ENCODE measurements around the gene ZNF891.

ZNF891 gene

DNA sequence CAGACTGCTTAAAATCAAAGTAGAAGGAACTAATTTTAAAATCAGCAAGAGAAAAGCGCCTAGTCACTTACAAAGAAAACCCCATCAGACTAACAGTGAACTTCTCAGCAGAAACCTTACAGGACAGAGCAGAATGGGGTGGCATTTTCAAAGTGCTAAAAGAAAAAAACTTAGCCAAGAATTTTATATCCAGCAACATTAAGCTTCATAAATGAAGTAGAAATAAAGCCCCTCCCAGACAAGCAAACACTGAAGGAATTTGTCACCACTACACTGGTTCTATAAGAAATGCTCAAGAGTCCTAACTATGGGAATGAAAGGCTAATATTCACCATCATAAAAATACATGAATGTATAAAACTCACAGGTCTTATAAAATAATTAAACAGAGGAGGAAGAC, 44.8 kb upstream of the ZNF891 start:
- 0 out of 2 replicates have a peak, but pooled peaks have one; percentile 37 for TF ChIP-seq ZNF184 (tag by site-specific recombination; IDR thresholded peaks at IDR 0.05)
- TF ChIP-seq KLF1 (tag by site-specific recombination; IDR thresholded peaks at IDR 0.05) = no peak
- TF ChIP-seq ZNF510 (tag by site-specific recombination; IDR thresholded peaks at IDR 0.05; ENCODE audit: insufficient replicate concordance) = peak; percentile 14
- TF ChIP-seq SETDB1 (IDR thresholded peaks at IDR 0.05; ENCODE audit: insufficient read length, low read length) = peak; percentile 90
- no peak for TF ChIP-seq ZNF211 (tag by site-specific recombination; IDR thresholded peaks at IDR 0.05; ENCODE audit: low read depth)
- 0 out of 2 replicates have a peak, but pooled peaks have one; percentile 63 for TF ChIP-seq ZNF626 (tag by site-specific recombination; IDR thresholded peaks at IDR 0.05)
- no peak for TF ChIP-seq ZNF473 (tag by site-specific recombination; IDR thresholded peaks at IDR 0.05)
- no peak overlapping the region for H3K27ac ChIP-seq (ENCODE audit: extremely low read depth, low read depth, low read length)
- no peaks in the 10 kb centered on the region for H3K4me1 ChIP-seq (ENCODE audit: control insufficient read depth, insufficient read depth, low read length)
- POLR2A ChIA-PET = no interaction called here
- no peak overlapping the region for H3K4me3 ChIP-seq (ENCODE audit: low read depth, low read length)
- H3K36me3 ChIP-seq (ENCODE audit: control insufficient read depth in 2 of 2, insufficient read depth in 1 of 2, low read length in 2 of 2) = no peaks in the 10 kb centered on the region
- CTCF ChIA-PET = no interaction called here
- peaks cover 3% of the 10 kb centered on the region for H3K9me3 ChIP-seq (ENCODE audit: control insufficient read depth, insufficient read depth, low read depth, low read length)

DNA sequence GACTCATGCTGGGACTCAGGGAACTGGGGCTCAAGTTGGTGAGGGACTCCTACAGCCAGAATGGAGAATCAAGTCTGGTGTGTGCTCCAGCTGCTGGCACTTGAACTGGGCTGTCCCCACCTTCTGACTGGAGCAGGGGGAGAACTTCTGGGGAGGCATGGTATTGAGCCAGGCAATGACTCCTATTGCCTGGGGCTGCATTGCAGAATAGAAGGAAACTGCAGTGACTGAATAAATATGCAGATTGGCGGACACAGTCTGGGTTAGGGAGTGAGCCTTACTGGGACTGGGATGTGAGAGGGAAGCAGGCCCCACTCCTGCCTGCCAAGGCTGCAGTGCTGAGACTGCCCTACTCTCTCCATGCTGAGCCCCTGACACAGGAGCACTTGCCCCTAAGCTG, 42.4 kb upstream of the ZNF891 start:
- ChIA-PET POLR2A (no interaction called here), CTCF (interaction anchor here (1.0 kb wide), 1 partner anchor 9 kb away, joined by 3 read pairs; the partner anchor contains the start of gene ZNF268)
- Histone ChIP-seq H3K9me3 (ENCODE audit: control insufficient read depth, insufficient read depth, low read depth, low read length) (peaks cover 3% of the 10 kb centered on the region), H3K4me3 (ENCODE audit: low read depth, low read length) (no peak overlapping the region), H3K4me1 (ENCODE audit: control insufficient read depth, insufficient read depth, low read length) (no peaks in the 10 kb centered on the region), H3K36me3 (ENCODE audit: control insufficient read depth in 2 of 2, insufficient read depth in 1 of 2, low read length in 2 of 2) (no peaks in the 10 kb centered on the region), H3K27ac (ENCODE audit: extremely low read depth, low read depth, low read length) (no peak overlapping the region)
- TF ChIP-seq KLF9 (tag by site-specific recombination; IDR thresholded peaks at IDR 0.05; ENCODE audit: low read depth) = no peak
- no peak for TF ChIP-seq BCL11A (tag by site-specific recombination; IDR thresholded peaks at IDR 0.05; ENCODE audit: low read depth)
- TF ChIP-seq ZNF529 (tag by site-specific recombination; IDR thresholded peaks at IDR 0.05; ENCODE audit: insufficient replicate concordance) = no peak
- TF ChIP-seq HOXA7 (CRISPR knock-in tag; IDR thresholded peaks at IDR 0.05; ENCODE audit: borderline replicate concordance) = no peak
- TF ChIP-seq ZNF658 (tag by site-specific recombination; IDR thresholded peaks at IDR 0.05) = no peak
- TF ChIP-seq, protein P1, sequence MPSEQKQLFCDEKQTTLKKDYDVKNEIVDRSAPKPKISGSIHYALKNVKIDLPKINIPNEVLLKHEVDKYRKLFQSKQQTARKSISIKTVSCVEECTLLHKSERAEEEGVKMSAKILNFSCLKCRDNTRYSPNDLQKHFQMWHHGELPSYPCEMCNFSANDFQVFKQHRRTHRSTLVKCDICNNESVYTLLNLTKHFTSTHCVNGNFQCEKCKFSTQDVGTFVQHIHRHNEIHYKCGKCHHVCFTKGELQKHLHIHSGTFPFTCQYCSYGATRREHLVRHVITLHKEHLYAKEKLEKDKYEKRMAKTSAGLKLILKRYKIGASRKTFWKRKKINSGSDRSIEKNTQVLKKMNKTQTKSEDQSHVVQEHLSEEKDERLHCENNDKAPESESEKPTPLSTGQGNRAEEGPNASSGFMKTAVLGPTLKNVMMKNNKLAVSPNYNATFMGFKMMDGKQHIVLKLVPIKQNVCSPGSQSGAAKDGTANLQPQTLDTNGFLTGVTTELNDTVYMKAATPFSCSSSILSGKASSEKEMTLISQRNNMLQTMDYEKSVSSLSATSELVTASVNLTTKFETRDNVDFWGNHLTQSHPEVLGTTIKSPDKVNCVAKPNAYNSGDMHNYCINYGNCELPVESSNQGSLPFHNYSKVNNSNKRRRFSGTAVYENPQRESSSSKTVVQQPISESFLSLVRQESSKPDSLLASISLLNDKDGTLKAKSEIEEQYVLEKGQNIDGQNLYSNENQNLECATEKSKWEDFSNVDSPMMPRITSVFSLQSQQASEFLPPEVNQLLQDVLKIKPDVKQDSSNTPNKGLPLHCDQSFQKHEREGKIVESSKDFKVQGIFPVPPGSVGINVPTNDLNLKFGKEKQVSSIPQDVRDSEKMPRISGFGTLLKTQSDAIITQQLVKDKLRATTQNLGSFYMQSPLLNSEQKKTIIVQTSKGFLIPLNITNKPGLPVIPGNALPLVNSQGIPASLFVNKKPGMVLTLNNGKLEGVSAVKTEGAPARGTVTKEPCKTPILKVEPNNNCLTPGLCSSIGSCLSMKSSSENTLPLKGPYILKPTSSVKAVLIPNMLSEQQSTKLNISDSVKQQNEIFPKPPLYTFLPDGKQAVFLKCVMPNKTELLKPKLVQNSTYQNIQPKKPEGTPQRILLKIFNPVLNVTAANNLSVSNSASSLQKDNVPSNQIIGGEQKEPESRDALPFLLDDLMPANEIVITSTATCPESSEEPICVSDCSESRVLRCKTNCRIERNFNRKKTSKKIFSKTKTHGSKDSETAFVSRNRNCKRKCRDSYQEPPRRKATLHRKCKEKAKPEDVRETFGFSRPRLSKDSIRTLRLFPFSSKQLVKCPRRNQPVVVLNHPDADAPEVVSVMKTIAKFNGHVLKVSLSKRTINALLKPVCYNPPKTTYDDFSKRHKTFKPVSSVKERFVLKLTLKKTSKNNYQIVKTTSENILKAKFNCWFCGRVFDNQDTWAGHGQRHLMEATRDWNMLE (tag by site-specific recombination; conservative IDR thresholded peaks at IDR 0.05; ENCODE audit: low read depth) = no peak
- TF ChIP-seq, protein P2, sequence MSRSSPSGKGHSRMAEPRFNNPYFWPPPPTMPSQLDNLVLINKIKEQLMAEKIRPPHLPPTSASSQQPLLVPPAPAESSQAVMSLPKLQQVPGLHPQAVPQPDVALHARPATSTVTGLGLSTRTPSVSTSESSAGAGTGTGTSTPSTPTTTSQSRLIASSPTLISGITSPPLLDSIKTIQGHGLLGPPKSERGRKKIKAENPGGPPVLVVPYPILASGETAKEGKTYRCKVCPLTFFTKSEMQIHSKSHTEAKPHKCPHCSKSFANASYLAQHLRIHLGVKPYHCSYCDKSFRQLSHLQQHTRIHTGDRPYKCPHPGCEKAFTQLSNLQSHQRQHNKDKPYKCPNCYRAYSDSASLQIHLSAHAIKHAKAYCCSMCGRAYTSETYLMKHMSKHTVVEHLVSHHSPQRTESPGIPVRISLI (tag by site-specific recombination; IDR thresholded peaks at IDR 0.05) = no peak
- no peak for TF ChIP-seq ZNF266 (tag by site-specific recombination; IDR thresholded peaks at IDR 0.05; ENCODE audit: low read depth)
- TF ChIP-seq RBAK (tag by site-specific recombination; IDR thresholded peaks at IDR 0.05) = no peak
- no peak for TF ChIP-seq ZNF302 (tag by site-specific recombination; IDR thresholded peaks at IDR 0.05; ENCODE audit: low read depth)
- TF ChIP-seq ZNF37A (tag by site-specific recombination; IDR thresholded peaks at IDR 0.05) = no peak
- no peak for TF ChIP-seq ZNF174 (tag by site-specific recombination; IDR thresholded peaks at IDR 0.05)
- no peak for TF ChIP-seq ZNF670 (tag by site-specific recombination; IDR thresholded peaks at IDR 0.05; ENCODE audit: low read depth)
- TF ChIP-seq KLF7 (tag by site-specific recombination; IDR thresholded peaks at IDR 0.05; ENCODE audit: borderline replicate concordance) = no peak
- TF ChIP-seq ZNF23 (tag by site-specific recombination; IDR thresholded peaks at IDR 0.05; ENCODE audit: borderline replicate concordance) = no peak
- no peak for TF ChIP-seq ZNF654 (tag by site-specific recombination; IDR thresholded peaks at IDR 0.05; ENCODE audit: low read depth)
- TF ChIP-seq ZNF843 (tag by site-specific recombination; IDR thresholded peaks at IDR 0.05) = no peak
- no peak for TF ChIP-seq ZBTB8A (tag by site-specific recombination; IDR thresholded peaks at IDR 0.05)

Data from HEK293 (cell line).